ENCODE measurements around the gene OSCAR. TPM values are rescaled to one million over a fixed set of nuclear protein-coding genes. Genes with fewer than 3 reads are reported as not detected.

Gene OSCAR
- total and polyA plus RNA-seq, 2 of the 13 experiments (the other 11 are each of a cell fraction or from before 2014, with no cell fraction given), result 1.9 TPM; not detected in 1

- intact Hi-C loops (cut with micrococcal nuclease; ENCODE audit: unreplicated experiment), result no loop called here
- H3K4me1 ChIP-seq (ENCODE audit: insufficient read depth, low read length), result peaks cover 13% of the 10 kb centered on the region
- ATAC-seq (no peak), DNase-seq (ENCODE audit: low spot score) (no peak), FAIRE-seq (no peak)
- in situ Hi-C loops (cut with HindIII; ENCODE audit: extremely low pct_ligation_motif_present, low pct_unique_long_range_greater_than_20kb), result no loop called here
- POLR2A ChIA-PET, result no interaction called here
- H3K27ac ChIP-seq (ENCODE audit: extremely low read length, insufficient read depth, low read length), result no peak overlapping the region
- H2AFZ ChIP-seq (ENCODE audit: low read length), result no peak overlapping the region
- H3K79me2 ChIP-seq (ENCODE audit: insufficient read depth, low read length), result peaks cover 6% of the 10 kb centered on the region
- no peaks in the 10 kb centered on the region for H3K9me3 ChIP-seq (ENCODE audit: low read length)
- BruUV-seq (replicated peaks), result no TSS peak
- no peaks in the 10 kb centered on the region for H4K20me1 ChIP-seq (ENCODE audit: insufficient read depth, low read length)
- H3K4me3 ChIP-seq (replicated peaks in 1 of 3; ENCODE audit: insufficient read depth in 1 of 3, low read depth in 2 of 3, low read length in 3 of 3), result no peak overlapping the region
- no peak for TF ChIP-seq SKIL (CRISPR knock-in tag; IDR thresholded peaks at IDR 0.05; ENCODE audit: borderline replicate concordance)
- TF ChIP-seq RBFOX2 (IDR thresholded peaks at IDR 0.05; ENCODE audit: low read depth, low read length), result peak; percentile 52; the same call in 1 of the 2 replicates
- TF ChIP-seq AGO2 (optimal IDR thresholded peaks at IDR 0.05; ENCODE audit: low read depth, low read length), result peak; percentile 73
- no peak overlapping the region for H3K4me2 ChIP-seq (ENCODE audit: low read depth, low read length)
- H3K36me3 ChIP-seq (replicated peaks in 1 of 2; ENCODE audit: control insufficient read depth in 1 of 2, insufficient read depth in 2 of 2, low read length in 2 of 2), result peaks cover 13 to 44% of the 10 kb centered on the region in 2 experiments; a peak in 4 of 5 replicates
- H3K27me3 ChIP-seq (ENCODE audit: control insufficient read depth in 1 of 2, insufficient read depth in 2 of 2, low read length in 2 of 2), result no peaks in the 10 kb centered on the region; a peak in 1 of 5 replicates
- WGBS (ENCODE audit: low lambda C conversion rate), result 96% methylated on average over 20 of the region's 21 CpGs
- no peak overlapping the region for H3K9ac ChIP-seq (ENCODE audit: insufficient read depth, low read depth, low read length)
- CTCF ChIA-PET (ENCODE audit: low intra/inter-chr PET ratio, low total read pairs), result no interaction called here
Measured at GRCh38 chr19:54107876-54108490, 7.4 kb upstream of the OSCAR start.

GRCh38 chr19:54106716-54107115 is 6.1 kb upstream of the OSCAR start:
- Histone ChIP-seq H3K4me1 (ENCODE audit: insufficient read depth, low read length) (peaks cover 17% of the 10 kb centered on the region), H3K27ac (ENCODE audit: extremely low read length, insufficient read depth, low read length) (no peak overlapping the region), H3K4me3 (replicated peaks in 1 of 3; ENCODE audit: insufficient read depth in 1 of 3, low read depth in 2 of 3, low read length in 3 of 3) (no peak overlapping the region), H3K27me3 (ENCODE audit: control insufficient read depth in 1 of 2, insufficient read depth in 2 of 2, low read length in 2 of 2) (no peaks in the 10 kb centered on the region; a peak in 1 of 5 replicates), H3K79me2 (ENCODE audit: insufficient read depth, low read length) (peaks cover 9% of the 10 kb centered on the region), H3K9me3 (ENCODE audit: low read length) (no peaks in the 10 kb centered on the region), H3K9ac (ENCODE audit: insufficient read depth, low read depth, low read length) (no peak overlapping the region), H3K4me2 (ENCODE audit: low read depth, low read length) (no peak overlapping the region), H3K36me3 (replicated peaks in 1 of 2; ENCODE audit: control insufficient read depth in 1 of 2, insufficient read depth in 2 of 2, low read length in 2 of 2) (peaks cover 13 to 44% of the 10 kb centered on the region in 2 experiments; a peak in 4 of 5 replicates), H2AFZ (ENCODE audit: low read length) (no peak overlapping the region), H4K20me1 (ENCODE audit: insufficient read depth, low read length) (no peaks in the 10 kb centered on the region)
- ChIA-PET CTCF (ENCODE audit: low intra/inter-chr PET ratio, low total read pairs) (no interaction called here), POLR2A (no interaction called here)
- ATAC-seq (no peak), FAIRE-seq (no peak), DNase-seq (ENCODE audit: low spot score) (no peak)
- TF ChIP-seq AGO2 (optimal IDR thresholded peaks at IDR 0.05; ENCODE audit: low read depth, low read length) (peak; percentile 50), MTA3 (CRISPR knock-in tag; IDR thresholded peaks at IDR 0.05) (no peak)
- no TSS peak for BruUV-seq (replicated peaks)
- 93% methylated on average over 15 of the region's 15 CpGs for WGBS (ENCODE audit: low lambda C conversion rate)
- in situ Hi-C loops (cut with HindIII; ENCODE audit: extremely low pct_ligation_motif_present, low pct_unique_long_range_greater_than_20kb) (no loop called here), intact Hi-C loops (cut with micrococcal nuclease; ENCODE audit: unreplicated experiment) (no loop called here)
